Spleen (tissue), 11 donors: Measurements from ENCODE around the gene NFIC. TPM values are rescaled to one million over a fixed set of nuclear protein-coding genes. Genes with fewer than 3 reads are reported as not detected.
"Not testable (repeated sequence)": the region's sequence is repeated elsewhere in the genome, so short reads cannot be mapped to it uniquely, and the experiment has no call there.

ENCODE experiments used
- DNase-seq: peaks from one replicate; pipeline ENCODE4 v3.0.0-alpha.2; 2020
- H3K27ac ChIP-seq, 8 donors: fragments of 200-600 bp; sonication (generic) in 7 of 8; 1 replicate in 4 of 8; 2 replicates in 4 of 8; pipeline versions ENCODE4 v1.5.0 to v1.8.0; 2016 to 2021; ENCODE audit warnings: inconsistent platforms in 4 of 8, mild to moderate bottlenecking in 4 of 8, moderate library complexity in 1 of 8
- H3K27me3 ChIP-seq, 7 donors: fragments of 200-600 bp; sonication (generic) in 6 of 7; replicated peaks in 1 of 7; 1 replicate in 4 of 7; 2 replicates in 3 of 7; pipeline versions ENCODE4 v1.5.0 to v1.8.0; 2016 to 2021; ENCODE audit warnings: inconsistent platforms in 3 of 7, mild to moderate bottlenecking in 1 of 7
- H3K36me3 ChIP-seq, 6 donors: fragments of 200-600 bp; sonication (generic) in 5 of 6; 1 replicate in 4 of 6; 2 replicates in 2 of 6; pipeline versions ENCODE4 v1.5.0 to v1.8.0; 2016 to 2021; ENCODE audit warnings: inconsistent platforms in 2 of 6
- H3K4me1 ChIP-seq, 6 donors: fragments of 200-600 bp; sonication (generic) in 5 of 6; 1 replicate in 3 of 6; 2 replicates in 3 of 6; pipeline versions ENCODE4 v1.5.0 to v1.8.0; 2016 to 2021; ENCODE audit warnings: inconsistent platforms in 3 of 6
- H3K4me3 ChIP-seq, 8 donors: fragments of 200-600 bp; sonication (generic) in 7 of 8; 1 replicate in 4 of 8; 2 replicates in 4 of 8; pipeline versions ENCODE4 v1.5.0 to v1.8.0; 2016 to 2021; ENCODE audit warnings: inconsistent platforms in 4 of 8, mild to moderate bottlenecking in 4 of 8, moderate library complexity in 2 of 8
- H3K9me3 ChIP-seq, 8 donors: fragments of 200-600 bp; sonication (generic) in 7 of 8; 1 replicate in 4 of 8; 2 replicates in 4 of 8; pipeline versions ENCODE4 v1.5.0 to v1.8.0; 2016 to 2021; ENCODE audit warnings: inconsistent platforms in 4 of 8
- CTCF ChIP-seq, 11 experiments: fragments of 200-600 bp in 7 of 11; fragments of 450-650 bp in 4 of 11; sonication (generic) in 4 of 11; IDR thresholded peaks in 8 of 11; conservative IDR thresholded peaks in 3 of 11; 1 replicate in 7 of 11; 2 replicates in 4 of 11; pipeline versions ENCODE4 v1.4.0 to v1.8.0; 2016 to 2021; ENCODE audit warnings: antibody characterized with exemption in 11 of 11, inconsistent platforms in 4 of 11, mild to moderate bottlenecking in 1 of 11
- POLR2A ChIP-seq, 3 donors: fragments of 450-650 bp; IDR thresholded peaks; one replicate each; pipeline ENCODE4 v1.5.1; 2017; ENCODE audit warnings: antibody characterized with exemption in 3 of 3, mild to moderate bottlenecking in 1 of 3
- POLR2AphosphoS5 ChIP-seq, 3 donors: sonication (generic); formaldehyde crosslinking; IDR thresholded peaks; one replicate each; pipeline ENCODE4 v1.5.1; 2017; ENCODE audit warnings: antibody characterized with exemption in 3 of 3
- WGBS, 5 donors: extraction: QIAGEN DNeasy Blood & Tissue Kit in 3 of 5; methylation state at CpG; one replicate each; pipeline versions ENCODE4 v1.1.5 to v1.1.7; 2013 to 2018; 5-methylcytosine and 5-hydroxymethylcytosine counted together
- intact Hi-C: fragments of 100-400 bp; cut with DNase I; formaldehyde crosslinking; loops from one replicate; pipeline ENCODE4 v1.15.0; 2023; ENCODE audit warnings: low total_unique reads
- polyA plus RNA-seq, 3 donors: library from polyadenylated mRNA; stranded (reverse); fragments of 200-250 nt; gene quantifications; one replicate each; pipeline ENCODE4 v1.2.1, GENCODE V29; 2013
- total RNA-seq, 7 donors: library from RNA; depleted of rRNA in 3 of 7; stranded (reverse); fragments of >200 nt in 3 of 7; fragmentation: NEBNext Ultra II Directional in 4 of 7; extraction: Animal tissue kit (Norgen Biotek cat#: 25700) in 4 of 7; gene quantifications; one replicate each; pipeline versions ENCODE4 v1.1.0 to v1.2.1, GENCODE V29; 2016 to 2021
- donor health status: healthy with polysubstance abuse.
- donor health status: DM: no; HTN: no; CAD: no; lungs with moderate emphysema.
- donor health status: DM: no; HTN: no; CAD: no.
- donor health status: Bipolar disorder and iron deficiency.
- donor health status: healthy.
- donor health status: DM: no; HTN: no; CAD: no.
- donor health status: DM: yes; HTN: yes; CAD: no.

The NFIC gene
- total and polyA plus RNA-seq, 10 donors: 4.1 to 125 (median 74.4) TPM

GRCh38 chr19:3328743-3329142 lies 37.6 kb upstream of the NFIC start:
- DNase-seq: no peak
- Histone ChIP-seq H3K27ac (no peak overlapping the region), H3K27me3 (no peaks in the 10 kb centered on the region), H3K9me3 (no peaks in the 10 kb centered on the region), H3K4me3 (no peak overlapping the region), H3K36me3 (no peaks in the 10 kb centered on the region), H3K4me1 (peaks cover 0 to 6% (median 0%) of the 10 kb centered on the region in 6 donors)
- 92 to 95% (median 94%) methylated on average over 3 of the region's 3 CpGs for WGBS, 5 donors
- intact Hi-C loops: loop anchor here (5.0 kb wide), 1 partner anchor 144 kb away; no protein-coding TSS in a partner anchor
- TF ChIP-seq CTCF (IDR thresholded peaks at IDR 0.05 in 8 of 11, conservative IDR thresholded peaks at IDR 0.05 in 3 of 11): no peak
- no peak for TF ChIP-seq POLR2A (IDR thresholded peaks at IDR 0.05)
- TF ChIP-seq POLR2AphosphoS5 (IDR thresholded peaks at IDR 0.05): no peak

- peaks cover 0 to 8% (median under 1%) of the 10 kb centered on the region in 6 donors for H3K4me1 ChIP-seq
- no peak for TF ChIP-seq POLR2A (IDR thresholded peaks at IDR 0.05)
- no peak for TF ChIP-seq POLR2AphosphoS5 (IDR thresholded peaks at IDR 0.05)
- no peak for TF ChIP-seq CTCF (IDR thresholded peaks at IDR 0.05 in 8 of 11, conservative IDR thresholded peaks at IDR 0.05 in 3 of 11)
- intact Hi-C loops: loop anchor here (5.0 kb wide), 1 partner anchor 152 kb away; the partner anchor contains the start of genes SMIM24 and SMIM44
- H3K36me3 ChIP-seq: no peaks in the 10 kb centered on the region
- H3K9me3 ChIP-seq: no peaks in the 10 kb centered on the region
- no peak overlapping the region for H3K4me3 ChIP-seq
- 74 to 90% (median 87%) methylated on average over 9 of the region's 9 CpGs for WGBS, 5 donors
- H3K27me3 ChIP-seq: no peaks in the 10 kb centered on the region
- no peak overlapping the region for H3K27ac ChIP-seq
- DNase-seq: no peak
These were observed 36.3 kb upstream of the NFIC start for GRCh38 chr19:3330047-3330446.

- not testable (repeated sequence) for H3K9me3 ChIP-seq, H3K4me3 ChIP-seq, H3K36me3 ChIP-seq, H3K27ac ChIP-seq, DNase-seq
- peaks cover 0 to 24% (median 18%) of the 10 kb centered on the region in 6 donors for H3K4me1 ChIP-seq
- peaks cover 0 to 14% (median 0%) of the 10 kb centered on the region in 7 donors for H3K27me3 ChIP-seq
- intact Hi-C loops: loop anchor here (5.0 kb wide), 1 partner anchor 150 kb away; the partner anchor contains the start of genes SMIM24 and SMIM44
- 57 to 81% (median 75%) methylated on average over 1 of the region's 1 CpG for WGBS, 5 donors
These were observed 34.2 kb upstream of the NFIC start for GRCh38 chr19:3332232-3332631.

GRCh38 chr19:3333020-3333583 lies 33.3 kb upstream of the NFIC start:
- Histone ChIP-seq H3K27ac (no peak overlapping the region), H3K27me3 (peaks cover 0 to 17% (median 0%) of the 10 kb centered on the region in 7 donors), H3K4me1 (peaks cover 0 to 31% (median 24%) of the 10 kb centered on the region in 6 donors), H3K36me3 (no peaks in the 10 kb centered on the region), H3K9me3 (no peaks in the 10 kb centered on the region), H3K4me3 (no peak overlapping the region)
- DNase-seq: no peak
- TF ChIP-seq POLR2AphosphoS5 (IDR thresholded peaks at IDR 0.05) (no peak), CTCF (IDR thresholded peaks at IDR 0.05 in 8 of 11, conservative IDR thresholded peaks at IDR 0.05 in 3 of 11) (no peak), POLR2A (IDR thresholded peaks at IDR 0.05) (no peak)
- intact Hi-C loops: loop anchor here (5.0 kb wide), 1 partner anchor 149 kb away; the partner anchor contains the start of genes SMIM24 and SMIM44
- 69 to 85% (median 80%) methylated on average over 4 of the region's 4 CpGs for WGBS, 5 donors
